HuH-7 (cell line): ENCODE results near the gene GIGYF2.

Experiments used
- DNase-seq: peaks from one replicate; pipeline ENCODE4 v3.0.0; 2011; ENCODE audit warnings: low spot score

GIGYF2 gene

DNA sequence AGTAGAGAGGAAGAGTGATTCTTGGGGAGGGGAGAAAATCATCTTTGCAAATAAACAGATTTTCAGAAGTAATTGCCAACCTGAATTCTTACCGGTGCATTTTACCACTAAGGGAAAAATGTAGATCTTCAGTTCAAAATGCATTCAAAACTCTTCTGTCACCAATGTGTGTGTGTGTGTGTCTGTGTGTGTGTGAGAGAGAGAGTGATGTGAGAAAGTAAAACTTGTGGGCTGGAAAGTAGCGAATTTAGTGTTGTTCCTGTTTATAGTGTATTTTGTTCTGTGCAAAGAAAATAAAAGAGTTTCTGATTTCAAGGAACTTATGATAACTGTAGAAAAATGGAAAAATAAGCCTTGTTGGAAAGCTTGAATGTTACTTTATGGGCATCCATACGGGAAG is 52.2 kb downstream of the GIGYF2 start:
- DNase-seq: no peak

DNA sequence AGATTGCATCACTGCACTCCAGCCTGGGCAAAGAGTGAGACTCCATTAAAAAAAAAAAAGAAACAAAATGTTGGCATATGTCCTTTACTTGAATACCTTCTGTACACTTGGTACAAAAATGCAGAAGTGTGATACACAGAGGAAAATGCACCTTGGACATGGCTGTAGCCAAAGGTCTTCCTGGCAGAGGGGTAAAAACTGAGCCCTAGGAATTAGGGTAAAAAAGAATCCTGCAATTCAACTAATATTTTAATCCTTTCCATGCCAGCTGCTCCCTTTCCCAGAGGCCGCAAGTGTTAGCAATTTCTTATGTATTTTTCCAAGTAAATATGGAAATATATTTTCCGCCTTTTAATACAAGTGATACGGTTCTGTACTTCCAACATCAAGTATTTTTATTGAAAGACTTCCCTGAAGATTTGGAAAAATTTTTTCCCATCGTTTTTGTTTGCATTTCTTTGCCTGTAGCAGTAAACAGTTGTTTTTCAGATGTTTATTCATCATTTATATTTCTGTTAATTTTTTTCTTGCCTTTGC is 53.1 kb downstream of the GIGYF2 start:
- DNase-seq: no peak

DNA sequence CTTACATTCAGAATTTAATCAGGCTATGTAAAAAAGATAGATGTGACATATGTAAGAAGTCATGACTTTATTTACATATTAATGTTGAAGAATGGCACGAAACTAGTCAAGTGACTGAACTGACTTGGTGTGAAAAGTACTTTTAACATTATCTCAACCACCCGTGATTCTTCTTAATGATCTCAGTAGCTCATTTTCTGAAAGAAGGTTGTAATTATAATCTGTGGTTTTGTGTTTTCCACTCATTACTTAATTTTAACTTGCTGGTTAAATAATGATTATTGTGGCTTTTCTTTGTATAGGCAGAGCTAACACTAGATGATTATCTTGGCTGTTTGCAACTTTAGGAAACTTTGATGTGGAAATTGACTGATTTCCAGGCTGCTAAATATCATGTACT is 60.8 kb downstream of the GIGYF2 start:
- no peak for DNase-seq

- DNase-seq: peak; percentile 17
Measured at GRCh38 chr2:232761301-232761907, 64.3 kb downstream of the GIGYF2 start.

DNA sequence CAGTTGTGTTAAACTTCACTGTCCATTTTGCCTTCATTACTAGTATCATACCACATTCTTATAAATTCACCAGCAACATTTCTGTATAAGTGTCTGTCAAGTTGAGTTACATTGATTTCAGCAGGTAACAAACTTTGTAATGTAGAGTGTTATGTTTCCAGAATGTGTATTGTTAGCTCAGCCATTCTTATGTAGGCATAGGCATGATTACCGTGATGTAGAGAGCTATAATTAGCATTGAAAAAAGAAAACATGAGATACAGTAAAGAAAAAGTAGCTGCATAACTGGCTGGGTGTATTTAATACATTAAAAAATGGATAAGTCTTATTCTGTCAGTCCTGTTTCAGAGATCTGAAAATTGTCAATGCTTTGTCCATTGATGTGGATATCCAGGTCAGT is 70.7 kb downstream of the GIGYF2 start:
- DNase-seq: no peak

DNA sequence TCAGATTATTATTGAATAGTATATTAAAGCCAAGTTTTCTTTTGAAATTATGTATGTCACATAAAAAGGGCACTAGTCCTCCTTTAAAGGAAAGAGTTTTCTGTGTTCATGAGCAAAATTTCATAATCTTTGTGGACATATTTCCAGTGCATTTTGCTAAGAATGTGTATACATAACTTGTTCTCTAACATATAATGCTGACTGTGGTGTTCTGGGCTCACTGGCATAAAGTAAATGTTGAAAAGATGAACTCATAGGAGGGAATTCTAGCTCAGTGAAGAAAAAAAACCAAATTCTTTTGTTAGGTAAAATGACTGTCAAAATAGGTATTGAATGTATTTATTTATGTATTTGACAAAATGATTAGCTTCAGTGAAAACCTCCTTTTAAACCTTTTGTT is 73.1 kb downstream of the GIGYF2 start:
- DNase-seq: no peak

- DNase-seq: no peak
Measured at GRCh38 chr2:232771870-232772269, 74.7 kb downstream of the GIGYF2 start.

GRCh38 chr2:232772531-232772930 is 75.4 kb downstream of the GIGYF2 start:
- no peak for DNase-seq

- no peak for DNase-seq
Measured at GRCh38 chr2:232773815-232774214, 76.7 kb downstream of the GIGYF2 start.

DNA sequence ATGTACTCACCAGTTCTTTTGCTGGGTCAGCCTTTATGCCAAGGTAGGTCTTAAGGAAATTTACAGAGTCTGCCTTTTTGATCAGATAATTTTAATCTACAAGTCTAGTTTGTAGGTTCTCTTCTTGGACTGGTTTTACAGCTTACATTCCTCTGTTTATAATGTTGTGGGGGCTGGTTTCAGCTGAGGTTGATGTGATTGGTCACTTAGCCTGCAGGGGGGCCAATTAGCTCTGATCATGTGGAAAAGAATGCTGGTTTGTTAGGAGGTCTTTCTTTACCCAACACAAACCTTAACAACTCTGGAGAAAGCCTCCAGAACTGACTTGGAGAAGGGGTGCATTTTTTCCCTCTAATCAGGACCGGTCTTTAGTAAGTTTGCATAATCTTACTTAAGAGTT is 79.3 kb downstream of the GIGYF2 start, which contains the start of gene KCNJ13:
KCNJ13 (minus strand) TSS at position 131 of the 400 bp plus-strand sequence. CDS start 5,203 bp downstream, outside the sequence.
- DNase-seq: peak; percentile 4

DNA sequence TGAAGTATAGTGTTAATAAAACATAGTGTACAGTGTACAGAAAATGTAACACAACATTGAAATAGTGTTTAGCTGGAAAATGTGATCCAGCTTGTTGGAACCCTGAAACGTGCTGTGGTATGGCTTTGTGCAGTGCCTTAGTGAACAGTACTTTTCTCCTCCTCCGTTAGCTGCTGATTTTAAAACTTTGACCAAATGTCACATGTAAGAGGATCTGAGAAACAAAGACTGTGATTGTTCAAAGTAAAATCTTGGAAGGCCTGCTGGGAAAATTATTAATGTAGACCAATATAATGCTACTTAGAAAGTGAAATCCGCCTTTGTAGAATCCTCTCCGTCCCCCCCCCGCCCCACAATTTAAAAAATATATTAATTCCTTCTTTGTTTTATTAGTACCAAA is 80.1 kb downstream of the GIGYF2 start:
- no peak for DNase-seq

- DNase-seq: no peak
Measured at GRCh38 chr2:232779465-232779864, 82.3 kb downstream of the GIGYF2 start.

DNA sequence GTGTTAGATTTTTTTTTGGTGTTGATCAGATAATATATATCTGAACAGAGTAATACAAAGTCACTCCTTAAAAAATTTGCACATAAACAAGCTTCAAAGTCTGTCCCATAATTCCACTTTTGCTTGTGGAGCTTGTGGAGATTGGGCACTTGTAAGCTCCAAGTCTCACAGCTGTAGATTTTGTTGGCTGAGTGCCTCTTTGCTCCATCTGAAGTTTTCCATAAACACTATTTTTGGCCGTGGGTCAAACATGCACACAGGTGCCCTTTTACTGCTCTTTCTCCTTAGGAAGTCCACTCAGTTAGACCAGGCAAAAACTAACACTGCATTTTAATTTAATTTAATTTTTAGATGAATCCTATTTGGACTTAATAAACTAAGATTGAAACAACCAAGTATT is 82.8 kb downstream of the GIGYF2 start:
- DNase-seq: no peak

DNA sequence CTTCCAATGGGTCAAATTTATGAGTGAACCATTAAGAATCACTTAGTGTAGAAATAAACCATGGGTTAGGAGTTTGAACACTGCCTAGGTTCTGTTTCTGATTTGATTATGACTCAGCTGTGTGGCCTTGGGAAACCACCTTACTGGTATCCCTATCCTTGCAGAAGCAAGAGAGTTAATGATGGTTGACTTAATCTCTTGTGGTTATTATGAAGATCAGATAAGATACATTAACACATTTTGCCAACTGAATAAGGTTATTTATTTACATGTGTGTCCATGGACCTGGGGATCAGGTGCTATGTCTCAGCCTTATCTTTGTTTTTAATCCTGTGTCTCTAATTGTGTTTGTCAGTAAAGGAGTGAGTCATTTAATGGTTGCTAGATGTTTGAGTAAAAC is 84.6 kb downstream of the GIGYF2 start:
- peak; percentile 5 for DNase-seq

DNA sequence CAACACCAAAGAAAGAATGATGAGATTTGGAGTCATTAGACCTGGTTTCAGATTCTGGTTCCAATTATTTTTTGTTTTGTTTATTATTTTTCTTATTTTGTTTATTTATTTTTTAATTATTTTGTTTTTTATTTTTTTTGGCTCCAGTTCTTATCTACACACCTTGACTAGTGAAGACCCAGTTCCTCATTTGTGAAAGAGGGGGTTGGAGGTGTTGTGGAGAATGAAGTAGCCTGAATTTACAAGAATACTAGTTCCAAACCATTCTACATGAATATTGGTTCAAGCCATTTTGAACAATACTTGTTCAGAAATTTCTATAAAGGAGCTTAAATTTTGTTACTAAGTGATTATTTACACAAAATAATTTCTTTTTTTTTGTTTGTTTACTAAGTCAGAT is 86.1 kb downstream of the GIGYF2 start:
- DNase-seq: no peak

- DNase-seq: no peak
Measured at GRCh38 chr2:232787806-232788205, 90.7 kb downstream of the GIGYF2 start.

GRCh38 chr2:232789082-232789481 is 92.0 kb downstream of the GIGYF2 start:
- no peak for DNase-seq

DNA sequence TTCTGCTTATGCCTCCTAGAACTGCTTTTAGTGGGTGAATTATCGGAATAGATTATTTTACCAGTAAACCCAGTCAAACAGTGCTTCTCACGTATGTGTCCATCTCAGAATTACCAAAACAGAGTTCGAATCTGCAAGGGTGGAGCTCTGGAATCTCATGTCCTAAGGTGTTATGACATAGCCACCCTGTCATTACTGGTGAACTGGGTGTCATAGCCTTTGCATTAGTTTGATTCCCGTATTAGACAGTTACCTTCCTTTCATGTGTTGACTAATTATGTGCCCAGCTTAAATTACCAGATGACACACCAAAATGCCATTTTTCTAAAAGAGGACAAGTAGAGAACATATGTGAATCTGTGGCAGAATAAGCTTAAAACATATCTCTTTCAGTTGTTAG is 94.4 kb downstream of the GIGYF2 start:
- no peak for DNase-seq

GRCh38 chr2:232793271-232793670 is 96.1 kb downstream of the GIGYF2 start:
- no peak for DNase-seq

DNA sequence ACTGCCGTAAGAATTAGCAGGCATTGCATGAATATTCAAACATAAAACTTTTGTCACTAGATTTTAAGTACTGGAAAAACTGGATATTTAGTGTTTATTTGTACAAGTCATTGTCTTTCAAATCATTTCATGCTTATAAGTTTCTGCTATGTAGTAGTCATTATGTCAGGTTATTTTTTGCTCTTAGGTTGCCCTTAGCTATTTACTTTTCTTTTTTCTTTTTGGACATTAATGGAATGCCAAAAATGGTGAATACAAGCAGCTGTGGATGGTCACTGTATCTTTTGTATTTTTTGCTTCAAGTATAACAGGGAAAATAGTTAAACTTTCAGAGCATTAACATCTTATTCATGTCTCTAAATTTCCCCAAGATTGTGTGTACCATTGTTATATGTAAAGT is 97.8 kb downstream of the GIGYF2 start:
- no peak for DNase-seq

GRCh38 chr2:232795920-232796319 is 98.8 kb downstream of the GIGYF2 start:
- no peak for DNase-seq

- no peak for DNase-seq
Measured at GRCh38 chr2:232798187-232798586, 101.1 kb downstream of the GIGYF2 start.

DNA sequence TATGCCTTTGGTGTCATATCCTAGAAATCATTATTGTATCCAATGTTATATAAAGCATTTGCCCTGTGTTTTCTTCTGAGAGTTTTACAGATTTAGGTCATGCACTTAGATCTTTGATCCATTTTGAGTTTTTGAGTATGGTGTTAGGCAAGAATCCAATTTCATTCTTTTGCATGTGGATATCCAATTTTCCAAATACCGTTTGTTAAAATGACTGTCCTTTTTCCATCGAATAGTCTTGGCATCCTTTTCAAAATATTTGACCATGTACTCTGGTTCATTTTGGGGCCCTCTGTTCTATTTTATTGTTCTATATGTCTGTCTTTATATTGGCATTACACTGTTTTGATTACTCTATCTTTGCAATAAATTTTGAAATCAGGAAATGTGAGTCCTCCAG is 103.0 kb downstream of the GIGYF2 start:
- DNase-seq: no peak

- DNase-seq: no peak
Measured at GRCh38 chr2:232802091-232802490, 105.0 kb downstream of the GIGYF2 start.
